GM19395 (cell line): ENCODE measurements around the gene PCDH7.

Source experiments
- ATAC-seq: cut with Tn5 transposase; IDR thresholded peaks from one replicate; pipeline ENCODE4 v1.9.1; 2021; ENCODE audit warnings: mild to moderate bottlenecking, moderate library complexity; ENCODE audit not compliant: unreplicated experiment

The PCDH7 gene

GRCh38 chr4:30720021-30720660 is at the start of gene PCDH7:
Gene PCDH7, plus strand, starts transcription at chr4:30720369. Its CDS starts 1,054 bp downstream, at chr4:30721423.
- no peak for ATAC-seq

- ATAC-seq = no peak
Measured at GRCh38 chr4:30671926-30672448, 48.2 kb upstream of the PCDH7 start.

GRCh38 chr4:30696191-30696590 is 24.0 kb upstream of the PCDH7 start:
- ATAC-seq = no peak

- ATAC-seq = no peak
Measured at GRCh38 chr4:30714408-30715031, 5.6 kb upstream of the PCDH7 start.

- no peak for ATAC-seq
Measured at GRCh38 chr4:30716158-30716557, 4.0 kb upstream of the PCDH7 start.

GRCh38 chr4:30716681-30717207 is 3.4 kb upstream of the PCDH7 start:
- ATAC-seq = no peak

- peak; percentile 39 for ATAC-seq
Measured at GRCh38 chr4:30717208-30718020, 2.8 kb upstream of the PCDH7 start.

- no peak for ATAC-seq
Measured at GRCh38 chr4:30718021-30718542, 2.1 kb upstream of the PCDH7 start.

GRCh38 chr4:30718641-30719453 is 1.3 kb upstream of the PCDH7 start:
- no peak for ATAC-seq

GRCh38 chr4:30719454-30720020 is 632 bp upstream of the PCDH7 start:
- no peak for ATAC-seq

GRCh38 chr4:30720661-30721184 is 554 bp downstream of the PCDH7 start:
- no peak for ATAC-seq

- no peak for ATAC-seq
Measured at GRCh38 chr4:30721185-30722091, 1.3 kb downstream of the PCDH7 start.

GRCh38 chr4:30722092-30722358 is 1.9 kb downstream of the PCDH7 start:
- no peak for ATAC-seq

- no peak for ATAC-seq
Measured at GRCh38 chr4:30722359-30723200, 2.4 kb downstream of the PCDH7 start.

- ATAC-seq = no peak
Measured at GRCh38 chr4:30723201-30723955, 3.2 kb downstream of the PCDH7 start.

GRCh38 chr4:30724247-30724646 is 4.1 kb downstream of the PCDH7 start:
- no peak for ATAC-seq

- ATAC-seq = no peak
Measured at GRCh38 chr4:30725562-30725961, 5.4 kb downstream of the PCDH7 start.
